SK-N-SH (cell line): ENCODE data around the gene KIF19. TPM values are rescaled to one million over a fixed set of nuclear protein-coding genes. Genes with fewer than 3 reads are reported as not detected.
A peak's percentile ranks its signal among the peaks of the same experiment; 100 is the strongest.

ENCODE experiments used
- CTCF ChIA-PET: fragments of 300-600, 350-600 bp; formaldehyde crosslinking; extraction: SDS; loops from one replicate; lab custom pipeline; 2021; lab: Yijun Ruan, JAX
- POLR2A ChIA-PET: fragments of 350-600 bp; sonication (Branson Sonifier 250); formaldehyde crosslinking; extraction: SDS; loops from one replicate; lab custom pipeline; 2020; ENCODE audit warnings: antibody characterized with exemption, inconsistent platforms; lab: Yijun Ruan, JAX
- DNase-seq: peaks from one replicate; pipeline ENCODE4 v3.0.0; 2012
- H2AFZ ChIP-seq: fragments of 200-600 bp; sonication (generic); 2 replicates; pipeline ENCODE4 v1.8.1; 2016; ENCODE audit warnings: antibody characterized with exemption, mild to moderate bottlenecking, low read depth
- H3F3A ChIP-seq: fragments of 200-600 bp; sonication (generic); replicated peaks from 2 replicates; pipeline ENCODE3; 2016; ENCODE audit warnings: antibody characterized with exemption, mild to moderate bottlenecking; ENCODE audit not compliant: insufficient read depth
- H3K27ac ChIP-seq, 2 experiments: fragments of 200-500 bp in 1 of 2; fragments of 200-600 bp in 1 of 2; sonication (Bioruptor generic) in 1 of 2; sonication (generic), shearing (Covaris generic) in 1 of 2; 2 replicates each; pipeline versions ENCODE4 v1.5.1 to v1.6.1; 2014 to 2016; ENCODE audit warnings: low read depth in 2 of 2, inconsistent platforms in 1 of 2, low read length in 1 of 2, mild to moderate bottlenecking in 1 of 2, mixed read lengths in 1 of 2
- H3K27me3 ChIP-seq: fragments of 200-600 bp; sonication (generic), shearing (Covaris generic); 2 replicates; pipeline ENCODE4 v1.6.1; 2016; ENCODE audit warnings: mixed run types; ENCODE audit not compliant: insufficient read depth
- H3K36me3 ChIP-seq, 2 experiments: fragments of 200-500 bp in 1 of 2; fragments of 200-600 bp in 1 of 2; sonication (Bioruptor generic) in 1 of 2; sonication (generic) in 1 of 2; replicated peaks in 1 of 2; 2 replicates each; pipeline versions ENCODE3 to v1.5.1; 2014 to 2016; ENCODE audit warnings: low read length in 1 of 2, mild to moderate bottlenecking in 1 of 2; ENCODE audit not compliant: insufficient read depth in 2 of 2, control insufficient read depth in 1 of 2
- H3K4me1 ChIP-seq, 2 experiments: fragments of 200-500 bp in 1 of 2; fragments of 200-600 bp in 1 of 2; sonication (Bioruptor generic) in 1 of 2; sonication (generic), shearing (Covaris generic) in 1 of 2; 2 replicates each; pipeline versions ENCODE4 v1.5.1 to v1.6.1; 2014 to 2016; ENCODE audit warnings: low read depth in 1 of 2, low read length in 1 of 2, mixed run types in 1 of 2; ENCODE audit not compliant: insufficient read depth in 2 of 2, control insufficient read depth in 1 of 2
- H3K4me2 ChIP-seq: fragments of 200-600 bp; sonication (generic), shearing (Covaris generic); 2 replicates; pipeline ENCODE4 v1.6.1; 2017; ENCODE audit warnings: mixed run types
- H3K4me3 ChIP-seq, 2 experiments: fragments of 200-500 bp in 1 of 2; fragments of 200-600 bp in 1 of 2; sonication (Bioruptor generic) in 1 of 2; sonication (generic), shearing (Covaris generic) in 1 of 2; 2 replicates each; pipeline versions ENCODE4 v1.5.1 to v1.8.1; 2014 to 2016; ENCODE audit warnings: low read depth in 2 of 2, inconsistent platforms in 1 of 2, low read length in 1 of 2, mild to moderate bottlenecking in 1 of 2, mixed read lengths in 1 of 2, moderate library complexity in 1 of 2
- H3K79me2 ChIP-seq: fragments of 200-600 bp; sonication (generic); 2 replicates; pipeline ENCODE4 v1.8.1; 2017; ENCODE audit warnings: mild to moderate bottlenecking; ENCODE audit not compliant: insufficient read depth
- H3K9ac ChIP-seq: fragments of 200-600 bp; sonication (generic); 2 replicates; pipeline ENCODE4 v1.6.1; 2017; ENCODE audit warnings: mixed run types
- H3K9me2 ChIP-seq: fragments of 200-600 bp; sonication (generic); 2 replicates; pipeline ENCODE4 v1.6.1; 2017; ENCODE audit warnings: mixed run types
- H3K9me3 ChIP-seq: fragments of 200-600 bp; sonication (generic); 2 replicates; pipeline ENCODE4 v1.6.1; 2017; ENCODE audit warnings: mixed run types, mild to moderate bottlenecking, moderate library complexity
- H4K20me1 ChIP-seq: fragments of 200-600 bp; sonication (generic); 2 replicates; pipeline ENCODE4 v1.6.1; 2017; ENCODE audit warnings: mild to moderate bottlenecking, mixed run types; ENCODE audit not compliant: insufficient read depth
- CHD2 ChIP-seq: fragments of 150-350 bp; IDR thresholded peaks from 2 replicates; pipeline ENCODE4 v1.6.1; 2018; ENCODE audit warnings: low read length; ENCODE audit not compliant: partially characterized antibody
- EP300 ChIP-seq, 2 experiments: IDR thresholded peaks; 2 replicates each; pipeline versions ENCODE4 v1.4.0 to v1.6.1; 2012; ENCODE audit warnings: borderline replicate concordance in 1 of 2, low read depth in 1 of 2, low read length in 1 of 2
- FOSL2 ChIP-seq: IDR thresholded peaks from 2 replicates; pipeline ENCODE4 v1.4.0; 2012; ENCODE audit warnings: low read depth, mild to moderate bottlenecking, moderate library complexity, borderline replicate concordance
- FOXM1 ChIP-seq: IDR thresholded peaks from 2 replicates; pipeline ENCODE4 v1.4.0; 2012; ENCODE audit warnings: low read depth, mild to moderate bottlenecking
- GABPA ChIP-seq: IDR thresholded peaks from 2 replicates; pipeline ENCODE4 v1.4.0; 2012; ENCODE audit warnings: low read depth, mild to moderate bottlenecking
- JUND ChIP-seq: IDR thresholded peaks from 2 replicates; pipeline ENCODE4 v1.4.0; 2012
- MEF2A ChIP-seq: IDR thresholded peaks from 2 replicates; pipeline ENCODE4 v1.4.0; 2012; ENCODE audit warnings: low read depth, borderline replicate concordance
- MXI1 ChIP-seq: IDR thresholded peaks from 2 replicates; pipeline ENCODE4 v1.6.1; 2012; ENCODE audit warnings: mild to moderate bottlenecking, low read depth, low read length, improper control_type of control experiment
- POLR2AphosphoS5 ChIP-seq: IDR thresholded peaks from 2 replicates; pipeline ENCODE4 v1.6.1; 2012; ENCODE audit warnings: low read depth, low read length
- RAD21 ChIP-seq: IDR thresholded peaks from 2 replicates; pipeline ENCODE4 v1.6.1; 2012; ENCODE audit warnings: mild to moderate bottlenecking, low read length
- RFX5 ChIP-seq: IDR thresholded peaks from 2 replicates; pipeline ENCODE4 v1.6.1; 2012; ENCODE audit warnings: mild to moderate bottlenecking, improper control_type of control experiment, low read length
- TEAD4 ChIP-seq: IDR thresholded peaks from 2 replicates; pipeline ENCODE4 v1.4.0; 2012; ENCODE audit warnings: mild to moderate bottlenecking, borderline replicate concordance; ENCODE audit not compliant: insufficient read depth
- YY1 ChIP-seq: IDR thresholded peaks from 2 replicates; pipeline ENCODE4 v1.4.0; 2012; ENCODE audit warnings: low read depth, mild to moderate bottlenecking
- WGBS: methylation state at CpG from one replicate; pipeline ENCODE4 v1.1.6; 2017; ENCODE audit warnings: low lambda C conversion rate; 5-methylcytosine and 5-hydroxymethylcytosine counted together
- polyA plus RNA-seq, 3 experiments: library from polyadenylated mRNA; depleted of rRNA; stranded (reverse); fragments of >200 nt; gene quantifications; 2 replicates each; pipeline ENCODE4 v1.2.3, GENCODE V29; 2012
- TF ChIP-seq, protein P1 (sequence below): IDR thresholded peaks from 2 replicates; pipeline ENCODE4 v1.6.1; 2012; ENCODE audit warnings: mild to moderate bottlenecking, low read depth, low read length, moderate library complexity
- TF ChIP-seq, protein P2 (sequence below): IDR thresholded peaks from 2 replicates; pipeline ENCODE4 v1.4.0; 2012; ENCODE audit warnings: low read depth, borderline replicate concordance
- TF ChIP-seq, protein P3 (sequence below): fragments of 200-600 bp; sonication (generic); IDR thresholded peaks from 2 replicates; pipeline ENCODE4 v1.6.1; 2017; ENCODE audit warnings: antibody characterized with exemption, mild to moderate bottlenecking, moderate library complexity

The KIF19 gene
- polyA plus RNA-seq, 1 of the 3 experiments (the other 2 are of a cell fraction): not detected

DNA sequence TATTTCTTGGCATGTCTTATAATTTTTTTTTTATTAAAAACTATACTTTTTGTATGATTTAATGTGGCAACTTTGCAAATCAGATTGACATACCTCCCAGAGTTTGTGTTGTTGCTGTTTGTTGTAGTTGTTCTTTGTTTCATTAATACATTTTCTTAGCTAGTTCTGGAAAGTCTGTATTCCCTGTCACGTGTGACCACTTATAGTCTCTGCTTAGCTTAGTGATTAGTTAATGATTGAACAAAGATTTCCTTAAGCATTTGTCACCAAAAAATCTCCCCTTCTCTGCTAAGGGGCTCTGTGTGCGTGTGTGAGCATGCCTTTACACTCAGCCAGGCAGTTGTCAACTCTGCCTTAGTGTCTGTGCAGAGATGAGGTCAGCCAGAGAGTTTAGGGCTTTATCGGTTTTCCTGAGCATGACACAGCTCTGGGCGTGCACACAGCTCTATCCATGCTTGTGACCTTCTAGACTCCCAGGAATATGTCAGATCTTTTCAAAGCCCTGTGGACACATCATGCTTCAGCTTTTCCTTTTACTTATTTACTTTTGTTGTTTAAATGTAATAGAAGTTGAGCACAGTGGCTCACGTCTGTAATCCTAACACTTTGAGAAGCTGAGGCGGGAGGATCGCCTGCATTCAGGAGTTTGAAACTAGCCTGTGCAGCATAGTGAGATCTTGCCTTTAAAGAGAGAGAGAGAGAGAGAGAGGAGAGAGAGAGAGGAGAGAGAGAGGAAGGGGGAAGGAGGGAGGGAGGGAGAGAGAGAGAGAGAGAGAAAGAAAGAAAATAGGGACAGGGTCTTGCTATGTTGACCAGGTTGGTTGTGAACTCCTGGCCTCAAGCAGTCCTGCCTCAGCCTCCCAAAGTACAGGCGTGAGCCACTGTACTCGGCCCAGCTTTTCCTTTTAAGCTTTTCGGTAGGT is 30.1 kb upstream of the KIF19 start (continued):
- TF ChIP-seq, protein P1, sequence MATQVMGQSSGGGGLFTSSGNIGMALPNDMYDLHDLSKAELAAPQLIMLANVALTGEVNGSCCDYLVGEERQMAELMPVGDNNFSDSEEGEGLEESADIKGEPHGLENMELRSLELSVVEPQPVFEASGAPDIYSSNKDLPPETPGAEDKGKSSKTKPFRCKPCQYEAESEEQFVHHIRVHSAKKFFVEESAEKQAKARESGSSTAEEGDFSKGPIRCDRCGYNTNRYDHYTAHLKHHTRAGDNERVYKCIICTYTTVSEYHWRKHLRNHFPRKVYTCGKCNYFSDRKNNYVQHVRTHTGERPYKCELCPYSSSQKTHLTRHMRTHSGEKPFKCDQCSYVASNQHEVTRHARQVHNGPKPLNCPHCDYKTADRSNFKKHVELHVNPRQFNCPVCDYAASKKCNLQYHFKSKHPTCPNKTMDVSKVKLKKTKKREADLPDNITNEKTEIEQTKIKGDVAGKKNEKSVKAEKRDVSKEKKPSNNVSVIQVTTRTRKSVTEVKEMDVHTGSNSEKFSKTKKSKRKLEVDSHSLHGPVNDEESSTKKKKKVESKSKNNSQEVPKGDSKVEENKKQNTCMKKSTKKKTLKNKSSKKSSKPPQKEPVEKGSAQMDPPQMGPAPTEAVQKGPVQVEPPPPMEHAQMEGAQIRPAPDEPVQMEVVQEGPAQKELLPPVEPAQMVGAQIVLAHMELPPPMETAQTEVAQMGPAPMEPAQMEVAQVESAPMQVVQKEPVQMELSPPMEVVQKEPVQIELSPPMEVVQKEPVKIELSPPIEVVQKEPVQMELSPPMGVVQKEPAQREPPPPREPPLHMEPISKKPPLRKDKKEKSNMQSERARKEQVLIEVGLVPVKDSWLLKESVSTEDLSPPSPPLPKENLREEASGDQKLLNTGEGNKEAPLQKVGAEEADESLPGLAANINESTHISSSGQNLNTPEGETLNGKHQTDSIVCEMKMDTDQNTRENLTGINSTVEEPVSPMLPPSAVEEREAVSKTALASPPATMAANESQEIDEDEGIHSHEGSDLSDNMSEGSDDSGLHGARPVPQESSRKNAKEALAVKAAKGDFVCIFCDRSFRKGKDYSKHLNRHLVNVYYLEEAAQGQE: no peak
- TF ChIP-seq, protein P2, sequence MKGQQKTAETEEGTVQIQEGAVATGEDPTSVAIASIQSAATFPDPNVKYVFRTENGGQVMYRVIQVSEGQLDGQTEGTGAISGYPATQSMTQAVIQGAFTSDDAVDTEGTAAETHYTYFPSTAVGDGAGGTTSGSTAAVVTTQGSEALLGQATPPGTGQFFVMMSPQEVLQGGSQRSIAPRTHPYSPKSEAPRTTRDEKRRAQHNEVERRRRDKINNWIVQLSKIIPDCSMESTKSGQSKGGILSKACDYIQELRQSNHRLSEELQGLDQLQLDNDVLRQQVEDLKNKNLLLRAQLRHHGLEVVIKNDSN: no peak
- no peak for TF ChIP-seq RFX5

DNA sequence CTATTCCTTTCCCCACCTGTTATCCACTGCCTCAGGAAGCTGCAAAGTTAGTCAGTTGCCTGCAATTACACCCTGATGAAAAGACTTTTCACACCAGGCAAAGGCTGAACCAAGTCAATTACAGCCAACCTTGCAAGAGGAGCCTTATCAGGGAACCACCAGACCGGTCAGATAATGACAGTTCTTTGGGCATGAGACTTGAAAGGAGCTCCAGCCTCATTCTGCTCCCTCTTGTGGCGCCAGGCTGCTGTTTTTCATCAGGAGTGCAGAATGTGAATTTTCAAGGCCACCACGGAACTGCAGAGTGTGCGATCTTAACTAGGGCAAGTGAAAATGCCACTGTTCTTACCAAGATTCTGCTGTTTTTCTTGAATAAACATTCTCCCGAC is 29.5 kb upstream of the KIF19 start:
- H4K20me1 ChIP-seq: no peaks in the 10 kb centered on the region
- peaks cover 0 to 3% of the 10 kb centered on the region in 2 experiments; a peak in 1 of 4 replicates for H3K4me1 ChIP-seq
- H2AFZ ChIP-seq: no peak overlapping the region
- H3F3A ChIP-seq: no peaks in the 10 kb centered on the region
- CTCF ChIA-PET: interaction anchor here (0.6 to 7.8 kb wide), 30 partner anchors 9 to 161 kb away, joined by 3 to 93 read pairs (median 6); partner anchors contain the start of genes GPR142 and RPL38
- POLR2A ChIA-PET: interaction anchor here (0.6 kb wide), 1 partner anchor 84 kb away, joined by 3 read pairs; the partner anchor contains the start of gene TTYH2
- no peak overlapping the region for H3K4me2 ChIP-seq
- DNase-seq: peak; percentile 76
- H3K9me2 ChIP-seq: no peaks in the 10 kb centered on the region
- peaks cover 4% of the 10 kb centered on the region; the same call in 1 of the 2 replicates for H3K9me3 ChIP-seq
- H3K27ac ChIP-seq: no peak overlapping the region
- 15% methylated on average over 5 of the region's 5 CpGs for WGBS
- no peaks in the 10 kb centered on the region for H3K27me3 ChIP-seq
- no peak overlapping the region; a peak in 1 of 4 replicates for H3K4me3 ChIP-seq
- H3K36me3 ChIP-seq: no peaks in the 10 kb centered on the region
- H3K9ac ChIP-seq: no peak overlapping the region
- H3K79me2 ChIP-seq: no peaks in the 10 kb centered on the region
- TF ChIP-seq CHD2 (no peak), EP300 (IDR thresholded peaks at IDR 0.05; ENCODE audit: borderline replicate concordance in 1 of 2, low read depth in 1 of 2, low read length in 1 of 2) (no peak), FOSL2 (no peak), POLR2AphosphoS5 (no peak), YY1 (no peak), FOXM1 (no peak), GABPA (no peak), RAD21 (peak; percentile 76), JUND (no peak), MXI1 (peak; percentile 83; the same call in 1 of the 2 replicates), MEF2A (no peak), TEAD4 (no peak)
- TF ChIP-seq, protein P1: no peak
- TF ChIP-seq, protein P3, sequence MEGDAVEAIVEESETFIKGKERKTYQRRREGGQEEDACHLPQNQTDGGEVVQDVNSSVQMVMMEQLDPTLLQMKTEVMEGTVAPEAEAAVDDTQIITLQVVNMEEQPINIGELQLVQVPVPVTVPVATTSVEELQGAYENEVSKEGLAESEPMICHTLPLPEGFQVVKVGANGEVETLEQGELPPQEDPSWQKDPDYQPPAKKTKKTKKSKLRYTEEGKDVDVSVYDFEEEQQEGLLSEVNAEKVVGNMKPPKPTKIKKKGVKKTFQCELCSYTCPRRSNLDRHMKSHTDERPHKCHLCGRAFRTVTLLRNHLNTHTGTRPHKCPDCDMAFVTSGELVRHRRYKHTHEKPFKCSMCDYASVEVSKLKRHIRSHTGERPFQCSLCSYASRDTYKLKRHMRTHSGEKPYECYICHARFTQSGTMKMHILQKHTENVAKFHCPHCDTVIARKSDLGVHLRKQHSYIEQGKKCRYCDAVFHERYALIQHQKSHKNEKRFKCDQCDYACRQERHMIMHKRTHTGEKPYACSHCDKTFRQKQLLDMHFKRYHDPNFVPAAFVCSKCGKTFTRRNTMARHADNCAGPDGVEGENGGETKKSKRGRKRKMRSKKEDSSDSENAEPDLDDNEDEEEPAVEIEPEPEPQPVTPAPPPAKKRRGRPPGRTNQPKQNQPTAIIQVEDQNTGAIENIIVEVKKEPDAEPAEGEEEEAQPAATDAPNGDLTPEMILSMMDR: peak; percentile 16; the same call in 1 of the 2 replicates
- TF ChIP-seq, protein P2: no peak
